ENCODE results near the gene SERPINE2. TPM values are rescaled to one million over a fixed set of nuclear protein-coding genes. Genes with fewer than 3 reads are reported as not detected.

Gene SERPINE2
- total and polyA plus RNA-seq, 9 donors, result 59.6 to 136 (median 113) TPM

- Histone ChIP-seq H3K27me3 (ENCODE audit: control insufficient read depth, insufficient read depth, low read length) (peaks cover 8% of the 10 kb centered on the region), H3K36me3 (ENCODE audit: control insufficient read depth, insufficient read depth, low read length) (no peaks in the 10 kb centered on the region), H3K27ac (ENCODE audit: low read length) (no peak overlapping the region), H3K4me3 (ENCODE audit: low read length) (no peak overlapping the region), H3K9me3 (replicated peaks; ENCODE audit: control insufficient read depth, low read depth, low read length) (no peaks in the 10 kb centered on the region), H3K4me1 (ENCODE audit: control insufficient read depth, insufficient read depth, low read length) (no peaks in the 10 kb centered on the region)
- DNase-seq, result no peak
- WGBS (ENCODE audit: insufficient coverage), result no CpG with 5 or more reads among the region's 3 CpGs
These were observed 5.5 kb downstream of the SERPINE2 start for GRCh38 chr2:224033601-224034000.

DNA sequence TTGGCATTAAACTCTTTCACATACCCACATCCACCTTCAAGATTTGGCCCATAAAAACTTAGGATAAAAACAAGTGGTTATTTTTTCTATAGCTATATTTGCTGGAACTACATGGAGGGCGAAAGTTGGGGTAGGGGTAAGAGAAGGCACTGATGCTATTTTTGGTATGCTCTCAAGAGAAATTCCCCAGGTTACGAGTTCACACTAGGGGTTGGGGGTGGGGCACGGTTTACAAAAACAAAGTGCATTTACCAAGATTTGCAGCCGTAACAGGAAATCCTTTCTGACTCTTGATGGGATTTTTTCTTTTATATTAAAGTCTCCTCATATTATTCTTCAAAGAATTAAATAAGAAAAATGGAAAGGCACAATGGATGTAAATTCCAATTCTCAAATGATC lies 6.8 kb downstream of the SERPINE2 start:
- H3K27me3 ChIP-seq (ENCODE audit: control insufficient read depth, insufficient read depth, low read length), result peaks cover 3% of the 10 kb centered on the region

GRCh38 chr2:224031358-224031970 lies 7.6 kb downstream of the SERPINE2 start:
- no peaks in the 10 kb centered on the region for H3K4me1 ChIP-seq (ENCODE audit: control insufficient read depth, insufficient read depth, low read length)
- no peak for DNase-seq
- H3K4me3 ChIP-seq (ENCODE audit: low read length), result no peak overlapping the region
- no peaks in the 10 kb centered on the region for H3K27me3 ChIP-seq (ENCODE audit: control insufficient read depth, insufficient read depth, low read length)
- no peak overlapping the region for H3K27ac ChIP-seq (ENCODE audit: low read length)
- 92% methylated on average over 8 of the region's 13 CpGs for WGBS (ENCODE audit: insufficient coverage)
- H3K36me3 ChIP-seq (ENCODE audit: control insufficient read depth, insufficient read depth, low read length), result no peaks in the 10 kb centered on the region
- no peaks in the 10 kb centered on the region for H3K9me3 ChIP-seq (replicated peaks; ENCODE audit: control insufficient read depth, low read depth, low read length)

More for the DNA sequence above, 6.8 kb downstream of the SERPINE2 start:
- no peak overlapping the region for H3K4me3 ChIP-seq (ENCODE audit: low read length)
- no CpG with 5 or more reads among the region's 4 CpGs for WGBS (ENCODE audit: insufficient coverage)
- no peak for DNase-seq
- H3K4me1 ChIP-seq (ENCODE audit: control insufficient read depth, insufficient read depth, low read length), result no peaks in the 10 kb centered on the region
- no peaks in the 10 kb centered on the region for H3K36me3 ChIP-seq (ENCODE audit: control insufficient read depth, insufficient read depth, low read length)
- H3K27ac ChIP-seq (ENCODE audit: low read length), result no peak overlapping the region
- no peaks in the 10 kb centered on the region for H3K9me3 ChIP-seq (replicated peaks; ENCODE audit: control insufficient read depth, low read depth, low read length)

DNA sequence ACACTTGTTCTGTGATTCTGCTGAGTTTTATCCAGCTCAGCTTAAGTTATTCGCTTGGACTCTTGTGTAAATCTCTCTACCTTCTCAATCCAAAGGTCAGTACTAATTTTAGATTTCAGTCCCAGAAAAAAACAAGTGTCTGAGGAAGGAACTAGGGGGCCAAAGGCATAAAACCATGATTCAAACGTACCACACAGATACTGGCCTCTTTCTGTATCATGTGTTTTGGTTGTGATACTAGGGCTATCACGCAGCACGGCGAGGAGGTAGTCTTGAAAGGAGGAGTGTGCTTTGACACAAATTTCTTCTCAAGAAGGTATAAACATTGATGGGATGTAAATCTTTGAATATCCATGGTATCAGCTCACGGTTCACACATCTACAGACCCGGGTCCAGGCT lies 8.3 kb downstream of the SERPINE2 start:
- Histone ChIP-seq H3K27ac (ENCODE audit: low read length) (no peak overlapping the region), H3K36me3 (ENCODE audit: control insufficient read depth, insufficient read depth, low read length) (no peaks in the 10 kb centered on the region), H3K9me3 (replicated peaks; ENCODE audit: control insufficient read depth, low read depth, low read length) (no peaks in the 10 kb centered on the region), H3K27me3 (ENCODE audit: control insufficient read depth, insufficient read depth, low read length) (no peaks in the 10 kb centered on the region), H3K4me1 (ENCODE audit: control insufficient read depth, insufficient read depth, low read length) (no peaks in the 10 kb centered on the region), H3K4me3 (ENCODE audit: low read length) (no peak overlapping the region)
- no peak for DNase-seq
- 100% methylated on average over 1 of the region's 7 CpGs for WGBS (ENCODE audit: insufficient coverage)

- H3K4me3 ChIP-seq (ENCODE audit: low read length), result no peak overlapping the region
- H3K27ac ChIP-seq (ENCODE audit: low read length), result no peak overlapping the region
- WGBS (ENCODE audit: insufficient coverage), result 88% methylated on average over 4 of the region's 6 CpGs
- H3K36me3 ChIP-seq (ENCODE audit: control insufficient read depth, insufficient read depth, low read length), result no peaks in the 10 kb centered on the region
- no peak for DNase-seq
- no peaks in the 10 kb centered on the region for H3K9me3 ChIP-seq (replicated peaks; ENCODE audit: control insufficient read depth, low read depth, low read length)
- H3K4me1 ChIP-seq (ENCODE audit: control insufficient read depth, insufficient read depth, low read length), result no peaks in the 10 kb centered on the region
- H3K27me3 ChIP-seq (ENCODE audit: control insufficient read depth, insufficient read depth, low read length), result no peaks in the 10 kb centered on the region
These were observed 9.2 kb downstream of the SERPINE2 start for GRCh38 chr2:224029876-224030275.

GRCh38 chr2:224027931-224028330 lies 11.2 kb downstream of the SERPINE2 start:
- Histone ChIP-seq H3K36me3 (ENCODE audit: control insufficient read depth, insufficient read depth, low read length) (no peaks in the 10 kb centered on the region), H3K4me1 (ENCODE audit: control insufficient read depth, insufficient read depth, low read length) (no peaks in the 10 kb centered on the region), H3K27me3 (ENCODE audit: control insufficient read depth, insufficient read depth, low read length) (no peaks in the 10 kb centered on the region), H3K9me3 (replicated peaks; ENCODE audit: control insufficient read depth, low read depth, low read length) (no peaks in the 10 kb centered on the region), H3K4me3 (ENCODE audit: low read length) (no peak overlapping the region), H3K27ac (ENCODE audit: low read length) (no peak overlapping the region)
- 92% methylated on average over 2 of the region's 5 CpGs for WGBS (ENCODE audit: insufficient coverage)
- no peak for DNase-seq

- Histone ChIP-seq H3K4me1 (ENCODE audit: control insufficient read depth, insufficient read depth, low read length) (no peaks in the 10 kb centered on the region), H3K27me3 (ENCODE audit: control insufficient read depth, insufficient read depth, low read length) (no peaks in the 10 kb centered on the region), H3K9me3 (replicated peaks; ENCODE audit: control insufficient read depth, low read depth, low read length) (no peaks in the 10 kb centered on the region), H3K4me3 (ENCODE audit: low read length) (no peak overlapping the region), H3K27ac (ENCODE audit: low read length) (no peak overlapping the region), H3K36me3 (ENCODE audit: control insufficient read depth, insufficient read depth, low read length) (no peaks in the 10 kb centered on the region)
- DNase-seq, result no peak
- 61% methylated on average over 4 of the region's 5 CpGs for WGBS (ENCODE audit: insufficient coverage)
These were observed 12.0 kb downstream of the SERPINE2 start for GRCh38 chr2:224027070-224027469.

DNA sequence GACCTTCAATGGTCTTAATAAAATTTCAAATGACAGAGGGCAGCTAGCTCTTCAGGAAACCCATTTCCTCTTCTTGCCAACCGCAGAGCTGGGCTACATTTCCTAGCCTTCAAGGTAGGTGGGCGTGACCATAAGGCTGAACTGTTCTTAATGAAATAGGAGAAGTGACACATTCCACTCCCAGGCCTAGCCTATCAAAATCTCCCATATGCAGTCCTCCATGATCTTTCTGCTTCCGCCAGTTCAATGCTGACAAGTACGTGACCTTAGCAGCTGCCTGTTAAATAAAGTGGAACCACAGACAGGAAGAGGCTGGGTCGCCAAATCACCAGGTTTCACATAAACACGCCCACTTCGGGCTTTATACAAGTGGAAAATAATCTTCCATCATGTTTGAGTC lies 13.2 kb downstream of the SERPINE2 start:
- H3K36me3 ChIP-seq (ENCODE audit: control insufficient read depth, insufficient read depth, low read length), result no peaks in the 10 kb centered on the region
- no peaks in the 10 kb centered on the region for H3K4me1 ChIP-seq (ENCODE audit: control insufficient read depth, insufficient read depth, low read length)
- H3K9me3 ChIP-seq (replicated peaks; ENCODE audit: control insufficient read depth, low read depth, low read length), result no peaks in the 10 kb centered on the region
- H3K27me3 ChIP-seq (ENCODE audit: control insufficient read depth, insufficient read depth, low read length), result no peaks in the 10 kb centered on the region
- peak; percentile 32 for DNase-seq
- 49% methylated on average over 3 of the region's 7 CpGs for WGBS (ENCODE audit: insufficient coverage)
- no peak overlapping the region for H3K27ac ChIP-seq (ENCODE audit: low read length)
- H3K4me3 ChIP-seq (ENCODE audit: low read length), result no peak overlapping the region

- H3K4me1 ChIP-seq (ENCODE audit: control insufficient read depth, insufficient read depth, low read length), result no peaks in the 10 kb centered on the region
- H3K27ac ChIP-seq (ENCODE audit: low read length), result no peak overlapping the region
- no peak for DNase-seq
- no peaks in the 10 kb centered on the region for H3K27me3 ChIP-seq (ENCODE audit: control insufficient read depth, insufficient read depth, low read length)
- no peak overlapping the region for H3K4me3 ChIP-seq (ENCODE audit: low read length)
- WGBS (ENCODE audit: insufficient coverage), result no CpG with 5 or more reads among the region's 4 CpGs
- no peaks in the 10 kb centered on the region for H3K36me3 ChIP-seq (ENCODE audit: control insufficient read depth, insufficient read depth, low read length)
- H3K9me3 ChIP-seq (replicated peaks; ENCODE audit: control insufficient read depth, low read depth, low read length), result no peaks in the 10 kb centered on the region
These were observed 14.8 kb downstream of the SERPINE2 start for GRCh38 chr2:224024270-224024669.

- Histone ChIP-seq H3K27ac (ENCODE audit: low read length) (no peak overlapping the region), H3K36me3 (ENCODE audit: control insufficient read depth, insufficient read depth, low read length) (no peaks in the 10 kb centered on the region), H3K27me3 (ENCODE audit: control insufficient read depth, insufficient read depth, low read length) (no peaks in the 10 kb centered on the region), H3K9me3 (replicated peaks; ENCODE audit: control insufficient read depth, low read depth, low read length) (no peaks in the 10 kb centered on the region), H3K4me3 (ENCODE audit: low read length) (no peak overlapping the region), H3K4me1 (ENCODE audit: control insufficient read depth, insufficient read depth, low read length) (no peaks in the 10 kb centered on the region)
- no peak for DNase-seq
- no CpG with 5 or more reads among the region's 1 CpG for WGBS (ENCODE audit: insufficient coverage)
These were observed 15.9 kb downstream of the SERPINE2 start for GRCh38 chr2:224023188-224023587.

- H3K4me1 ChIP-seq (ENCODE audit: control insufficient read depth, insufficient read depth, low read length), result no peaks in the 10 kb centered on the region
- no peaks in the 10 kb centered on the region for H3K27me3 ChIP-seq (ENCODE audit: control insufficient read depth, insufficient read depth, low read length)
- H3K9me3 ChIP-seq (replicated peaks; ENCODE audit: control insufficient read depth, low read depth, low read length), result no peaks in the 10 kb centered on the region
- H3K4me3 ChIP-seq (ENCODE audit: low read length), result no peak overlapping the region
- H3K27ac ChIP-seq (ENCODE audit: low read length), result no peak overlapping the region
- no peaks in the 10 kb centered on the region for H3K36me3 ChIP-seq (ENCODE audit: control insufficient read depth, insufficient read depth, low read length)
- no peak for DNase-seq
These were observed 16.6 kb downstream of the SERPINE2 start for GRCh38 chr2:224022486-224022885.
